Measurements from ENCODE around the gene ADH6. TPM values are rescaled to one million over a fixed set of nuclear protein-coding genes. Genes with fewer than 3 reads are reported as not detected.
"Not testable (repeated sequence)": the region's sequence is repeated elsewhere in the genome, so short reads cannot be mapped to it uniquely, and the experiment has no call there.

ADH6 gene
- total RNA-seq, 3 donors from 2014 or later = 6.2 to 18.6 (median 16.6) TPM

DNA sequence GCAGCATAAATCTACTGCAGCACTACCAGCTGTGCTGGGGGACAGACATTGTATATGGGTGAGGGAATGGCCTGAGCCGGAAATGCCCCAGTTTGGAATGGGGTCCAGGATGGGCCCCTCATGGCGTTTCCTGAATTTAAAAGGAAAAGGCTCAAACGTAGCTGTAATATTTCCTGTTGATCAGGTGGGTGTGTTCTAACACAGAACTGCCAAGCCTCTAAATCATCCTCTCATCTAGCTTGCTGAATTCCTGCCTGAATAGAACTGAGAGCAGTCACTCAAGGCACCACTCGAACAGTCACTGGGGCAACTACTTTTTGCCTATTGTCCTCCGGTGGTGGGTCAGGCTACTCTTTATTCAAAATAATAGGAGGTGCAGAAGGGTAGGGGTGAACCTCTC, 28.7 kb downstream of the ADH6 start:
- TF ChIP-seq, protein P1, sequence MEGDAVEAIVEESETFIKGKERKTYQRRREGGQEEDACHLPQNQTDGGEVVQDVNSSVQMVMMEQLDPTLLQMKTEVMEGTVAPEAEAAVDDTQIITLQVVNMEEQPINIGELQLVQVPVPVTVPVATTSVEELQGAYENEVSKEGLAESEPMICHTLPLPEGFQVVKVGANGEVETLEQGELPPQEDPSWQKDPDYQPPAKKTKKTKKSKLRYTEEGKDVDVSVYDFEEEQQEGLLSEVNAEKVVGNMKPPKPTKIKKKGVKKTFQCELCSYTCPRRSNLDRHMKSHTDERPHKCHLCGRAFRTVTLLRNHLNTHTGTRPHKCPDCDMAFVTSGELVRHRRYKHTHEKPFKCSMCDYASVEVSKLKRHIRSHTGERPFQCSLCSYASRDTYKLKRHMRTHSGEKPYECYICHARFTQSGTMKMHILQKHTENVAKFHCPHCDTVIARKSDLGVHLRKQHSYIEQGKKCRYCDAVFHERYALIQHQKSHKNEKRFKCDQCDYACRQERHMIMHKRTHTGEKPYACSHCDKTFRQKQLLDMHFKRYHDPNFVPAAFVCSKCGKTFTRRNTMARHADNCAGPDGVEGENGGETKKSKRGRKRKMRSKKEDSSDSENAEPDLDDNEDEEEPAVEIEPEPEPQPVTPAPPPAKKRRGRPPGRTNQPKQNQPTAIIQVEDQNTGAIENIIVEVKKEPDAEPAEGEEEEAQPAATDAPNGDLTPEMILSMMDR (IDR thresholded peaks at IDR 0.05) = no peak
- H3K9me3 ChIP-seq = peaks cover 4% of the 10 kb centered on the region
- H3K4me3 ChIP-seq = no peak overlapping the region
- H3K4me1 ChIP-seq (ENCODE audit: low read depth) = no peaks in the 10 kb centered on the region
- DNase-seq = no peak
- no peaks in the 10 kb centered on the region for H3K36me3 ChIP-seq (ENCODE audit: low read depth)
- no peak for ATAC-seq
- intact Hi-C loops (cut with DNase I, micrococcal nuclease) = no loop called here

DNA sequence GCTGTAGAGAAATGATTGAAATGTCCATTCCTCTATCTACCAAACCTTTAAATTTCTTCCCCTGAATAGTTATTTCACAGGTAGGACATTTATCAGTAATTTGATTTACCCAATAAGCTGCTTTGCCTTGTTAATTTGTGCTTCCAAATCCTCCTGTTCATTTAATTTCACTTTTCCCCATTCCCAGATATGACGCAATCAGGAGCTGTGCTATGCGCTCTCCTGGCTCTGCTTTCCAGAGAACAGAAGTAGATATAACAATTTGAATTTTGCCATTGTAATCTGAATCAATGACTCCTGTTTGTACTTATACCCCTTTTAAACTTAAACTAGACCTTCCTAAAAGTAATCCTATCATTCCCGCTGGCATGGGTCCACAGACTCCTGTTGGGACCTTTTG, 29.1 kb downstream of the ADH6 start:
- H3K4me3 ChIP-seq; H3K4me1 ChIP-seq (ENCODE audit: low read depth); H3K36me3 ChIP-seq (ENCODE audit: low read depth); intact Hi-C loops (cut with DNase I, micrococcal nuclease); ATAC-seq; H3K9me3 ChIP-seq; DNase-seq: not testable (repeated sequence)

DNA sequence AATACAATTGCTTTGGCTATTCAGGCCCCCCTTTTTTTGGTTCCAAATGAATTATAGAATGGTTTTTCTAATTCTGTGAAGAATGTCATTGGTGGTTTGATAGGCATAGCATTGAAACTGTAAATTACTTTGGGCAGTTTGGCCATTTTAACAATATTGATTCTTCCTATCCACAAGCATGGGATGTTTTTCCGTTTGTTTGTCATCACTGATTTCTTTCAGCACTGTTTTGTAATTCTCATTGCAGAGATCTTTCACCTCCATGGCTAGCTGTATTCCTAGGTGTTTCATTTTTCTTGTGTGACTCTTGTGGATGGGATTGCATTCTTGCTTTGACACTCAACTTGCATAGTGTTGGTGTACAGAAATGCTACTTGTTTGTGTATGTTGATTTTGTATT, 33.0 kb downstream of the ADH6 start:
- TF ChIP-seq, protein P1 (IDR thresholded peaks at IDR 0.05) = no peak
- no peaks in the 10 kb centered on the region for H3K9me3 ChIP-seq
- no peaks in the 10 kb centered on the region for H3K36me3 ChIP-seq (ENCODE audit: low read depth)
- H3K4me1 ChIP-seq (ENCODE audit: low read depth) = no peaks in the 10 kb centered on the region
- intact Hi-C loops (cut with DNase I, micrococcal nuclease) = no loop called here
- DNase-seq (no peak), ATAC-seq (no peak)
- no peak overlapping the region for H3K4me3 ChIP-seq

DNA sequence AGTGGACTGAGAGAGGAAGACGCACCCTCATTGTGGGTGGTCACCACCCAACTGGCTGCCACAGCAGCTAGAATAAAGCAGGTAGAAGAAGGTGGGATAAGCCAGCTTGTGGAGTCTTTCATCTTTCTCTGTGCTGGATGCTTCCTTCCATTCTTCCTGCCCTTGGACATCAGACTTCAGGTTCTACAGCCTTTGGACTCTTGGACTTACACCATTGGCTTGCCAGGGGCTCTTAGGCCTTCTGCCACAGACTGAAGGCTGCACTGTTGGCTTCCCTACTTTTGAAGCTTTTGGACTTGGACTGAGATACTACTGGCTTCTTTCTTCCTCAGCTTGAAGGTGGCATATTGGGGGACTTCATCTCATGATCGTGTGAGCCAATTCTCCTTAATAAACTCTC, 33.5 kb downstream of the ADH6 start:
- H3K4me1 ChIP-seq (ENCODE audit: low read depth) = no peaks in the 10 kb centered on the region
- no peaks in the 10 kb centered on the region for H3K36me3 ChIP-seq (ENCODE audit: low read depth)
- H3K4me3 ChIP-seq = no peak overlapping the region
- TF ChIP-seq, protein P1 (IDR thresholded peaks at IDR 0.05) = no peak
- intact Hi-C loops (cut with DNase I, micrococcal nuclease) = no loop called here
- DNase-seq (no peak), ATAC-seq (no peak)
- no peaks in the 10 kb centered on the region for H3K9me3 ChIP-seq

DNA sequence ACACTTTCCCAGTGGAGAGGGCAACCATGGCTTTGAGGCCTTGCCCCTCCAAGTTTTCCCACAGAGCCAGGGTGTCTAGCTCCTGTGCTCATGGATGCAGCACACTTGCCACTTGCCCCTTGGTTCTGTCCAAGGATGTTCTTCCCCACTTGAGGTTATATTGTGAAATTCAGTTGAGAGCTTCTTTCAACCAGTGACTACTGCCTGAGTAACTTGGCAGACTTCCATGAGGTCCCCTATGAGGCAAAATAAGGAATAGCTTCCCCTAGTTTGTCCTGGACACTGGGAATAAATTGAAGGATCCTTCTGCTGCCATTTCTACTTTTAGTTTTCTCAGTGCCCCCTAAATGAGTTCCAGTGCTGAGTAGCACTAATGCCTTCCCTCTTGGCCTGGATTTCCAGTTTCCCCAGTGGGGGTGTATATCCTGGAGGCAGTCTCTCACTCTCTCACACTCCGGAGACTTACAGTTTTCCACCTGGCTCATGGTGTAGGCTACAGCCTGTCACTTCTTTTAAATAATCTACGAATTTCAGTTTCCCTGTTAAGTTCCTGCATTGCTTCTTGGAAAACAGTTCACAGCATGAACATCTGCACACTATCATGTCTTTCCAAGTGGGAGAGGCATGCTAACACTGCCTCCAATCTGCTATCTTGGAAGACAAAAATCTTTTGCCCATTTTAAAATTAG, 38.5 kb downstream of the ADH6 start:
- ATAC-seq = peak; percentile 35

DNA sequence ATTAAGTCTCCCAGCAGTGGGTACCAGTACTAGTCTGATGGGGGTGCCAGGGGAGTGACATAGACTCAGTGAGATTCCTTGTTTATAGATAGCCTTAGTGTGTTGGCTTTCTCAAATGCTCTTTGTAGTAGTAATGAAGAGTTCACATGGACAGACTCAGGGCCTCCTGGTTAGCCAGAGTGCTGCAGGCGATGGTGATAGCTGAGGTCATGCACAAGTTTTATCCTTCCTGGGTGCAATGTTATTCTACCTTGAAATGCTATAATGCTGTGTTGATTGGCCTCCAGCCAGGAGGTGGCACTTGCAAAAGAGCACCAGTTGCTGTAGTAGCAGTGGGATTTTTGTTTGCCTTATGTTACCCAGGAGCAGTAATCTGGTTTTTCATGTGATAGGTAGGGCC, 39.4 kb downstream of the ADH6 start:
- H3K9me3 ChIP-seq = no peaks in the 10 kb centered on the region
- ATAC-seq = peak; percentile 53
- TF ChIP-seq, protein P1 (IDR thresholded peaks at IDR 0.05) = no peak
- H3K36me3 ChIP-seq (ENCODE audit: low read depth) = no peaks in the 10 kb centered on the region
- peak in 2 of 3 donors; percentile 31 to 67 for DNase-seq
- intact Hi-C loops (cut with DNase I, micrococcal nuclease) = no loop called here
- H3K4me3 ChIP-seq = no peak overlapping the region
- H3K4me1 ChIP-seq (ENCODE audit: low read depth) = no peaks in the 10 kb centered on the region

More for the DNA sequence above, 38.5 kb downstream of the ADH6 start:
- Histone ChIP-seq H3K4me3 (no peak overlapping the region), H3K36me3 (ENCODE audit: low read depth) (no peaks in the 10 kb centered on the region), H3K9me3 (no peaks in the 10 kb centered on the region), H3K4me1 (ENCODE audit: low read depth) (no peaks in the 10 kb centered on the region)
- DNase-seq = no peak
- intact Hi-C loops (cut with DNase I, micrococcal nuclease) = no loop called here
- TF ChIP-seq, protein P1 (IDR thresholded peaks at IDR 0.05) = no peak

All from mucosa of descending colon (tissue), 3 donors.